Smooth muscle cell (in vitro differentiated cells): ENCODE measurements around the gene COPZ1. TPM values are rescaled to one million over a fixed set of nuclear protein-coding genes. Genes with fewer than 3 reads are reported as not detected.
"Not testable (repeated sequence)": the region's sequence is repeated elsewhere in the genome, so short reads cannot be mapped to it uniquely, and the experiment has no call there.

ENCODE experiments used
- DNase-seq: peaks from one replicate; lab custom pipeline; 2025; ENCODE audit not compliant: unreplicated experiment; lab: John Stamatoyannopoulos, UW
- H2AFZ ChIP-seq: fragments of 200-600 bp; sonication (generic); 2 replicates; pipeline ENCODE4 v1.6.0; 2016; ENCODE audit warnings: antibody characterized with exemption, low read depth, mild to moderate bottlenecking
- H3F3A ChIP-seq: fragments of 200-600 bp; sonication (generic); 2 replicates; pipeline ENCODE4 v1.6.0; 2017; ENCODE audit warnings: antibody characterized with exemption, low read depth
- H3K27ac ChIP-seq: fragments of 200-600 bp; sonication (generic); 2 replicates; pipeline ENCODE4 v1.5.1; 2016; ENCODE audit warnings: low read depth, mild to moderate bottlenecking
- H3K27me3 ChIP-seq: fragments of 200-600 bp; sonication (generic); 2 replicates; pipeline ENCODE4 v1.6.1; 2016; ENCODE audit warnings: low read depth, mild to moderate bottlenecking
- H3K36me3 ChIP-seq: fragments of 200-600 bp; sonication (generic); 2 replicates; pipeline ENCODE4 v1.5.1; 2016; ENCODE audit warnings: low read depth
- H3K4me1 ChIP-seq: fragments of 200-600 bp; sonication (generic); 2 replicates; pipeline ENCODE4 v1.5.1; 2016; ENCODE audit warnings: low read depth
- H3K4me2 ChIP-seq: fragments of 200-600 bp; sonication (generic); 2 replicates; pipeline ENCODE4 v1.6.0; 2016; ENCODE audit warnings: mild to moderate bottlenecking
- H3K4me3 ChIP-seq: fragments of 200-600 bp; sonication (generic); 2 replicates; pipeline ENCODE4 v1.5.1; 2016; ENCODE audit warnings: mild to moderate bottlenecking
- H3K79me2 ChIP-seq: fragments of 200-600 bp; sonication (generic); 2 replicates; pipeline ENCODE4 v1.6.0; 2016; ENCODE audit warnings: low read depth, mild to moderate bottlenecking
- H3K9ac ChIP-seq: fragments of 200-600 bp; sonication (generic); 2 replicates; pipeline ENCODE4 v1.6.0; 2016; ENCODE audit warnings: low read depth
- H3K9me3 ChIP-seq: fragments of 200-600 bp; sonication (generic); replicated peaks from 2 replicates; pipeline ENCODE4 v1.5.1; 2016; ENCODE audit warnings: low read depth
- H4K20me1 ChIP-seq: fragments of 200-600 bp; sonication (generic); 2 replicates; pipeline ENCODE4 v1.6.0; 2016; ENCODE audit warnings: low read depth
- CTCF ChIP-seq: fragments of 200-600 bp; sonication (generic); IDR thresholded peaks from 2 replicates; pipeline ENCODE4 v1.5.1; 2017; ENCODE audit warnings: borderline replicate concordance, mild to moderate bottlenecking, antibody characterized with exemption; ENCODE audit not compliant: insufficient read depth, poor library complexity, severe bottlenecking
- WGBS: methylation state at CpG from one replicate; pipeline ENCODE4 v1.1.7; 2016; ENCODE audit warnings: low lambda C conversion rate; 5-methylcytosine and 5-hydroxymethylcytosine counted together
- polyA plus RNA-seq: library from polyadenylated mRNA; unstranded; fragments of >200 nt; fragmentation: Nextera tagmentation; extraction: Ambion mirVana; gene quantifications from 2 replicates; pipeline ENCODE4 v1.2.1, GENCODE V29; 2016
- total RNA-seq: library from RNA; depleted of rRNA; stranded (reverse); fragments of >200 nt; gene quantifications from 2 replicates; pipeline ENCODE4 v1.2.3, GENCODE V29; 2014

Gene COPZ1
- total and polyA plus RNA-seq, 2 experiments from 2014 or later: 147 to 214 TPM

- 90% methylated on average over 5 of the region's 5 CpGs for WGBS
- H3F3A ChIP-seq: no peaks in the 10 kb centered on the region
- no peak overlapping the region for H2AFZ ChIP-seq
- H3K27ac ChIP-seq: no peak overlapping the region
- no peaks in the 10 kb centered on the region for H3K36me3 ChIP-seq
- no peak overlapping the region for H3K4me2 ChIP-seq
- H4K20me1 ChIP-seq: no peaks in the 10 kb centered on the region
- H3K79me2 ChIP-seq: peaks cover 13% of the 10 kb centered on the region
- peaks cover 7% of the 10 kb centered on the region for H3K4me1 ChIP-seq
- TF ChIP-seq CTCF: no peak
- no peaks in the 10 kb centered on the region for H3K9me3 ChIP-seq
- no peak overlapping the region for H3K9ac ChIP-seq
- DNase-seq: no peak
- no peaks in the 10 kb centered on the region for H3K27me3 ChIP-seq
- no peak overlapping the region for H3K4me3 ChIP-seq
These were observed 3.6 kb upstream of the COPZ1 start for GRCh38 chr12:54321363-54321762.

GRCh38 chr12:54325442-54326109, 645 bp downstream of the COPZ1 start:
- Histone ChIP-seq H4K20me1 (peaks cover 12% of the 10 kb centered on the region), H3K4me1 (peaks cover 14% of the 10 kb centered on the region), H3K4me3 (peak overlapping the region; percentile 80), H3K27ac (peak overlapping the region; percentile 88), H3K79me2 (peaks cover 53% of the 10 kb centered on the region), H3K4me2 (peak overlapping the region; percentile 97), H3K9ac (peak overlapping the region; percentile 98), H2AFZ (peak overlapping the region; percentile 65)
- H3K36me3 ChIP-seq, DNase-seq, H3K27me3 ChIP-seq, H3F3A ChIP-seq, H3K9me3 ChIP-seq: not testable (repeated sequence)
- 67% methylated on average over 22 of the region's 22 CpGs for WGBS

DNA sequence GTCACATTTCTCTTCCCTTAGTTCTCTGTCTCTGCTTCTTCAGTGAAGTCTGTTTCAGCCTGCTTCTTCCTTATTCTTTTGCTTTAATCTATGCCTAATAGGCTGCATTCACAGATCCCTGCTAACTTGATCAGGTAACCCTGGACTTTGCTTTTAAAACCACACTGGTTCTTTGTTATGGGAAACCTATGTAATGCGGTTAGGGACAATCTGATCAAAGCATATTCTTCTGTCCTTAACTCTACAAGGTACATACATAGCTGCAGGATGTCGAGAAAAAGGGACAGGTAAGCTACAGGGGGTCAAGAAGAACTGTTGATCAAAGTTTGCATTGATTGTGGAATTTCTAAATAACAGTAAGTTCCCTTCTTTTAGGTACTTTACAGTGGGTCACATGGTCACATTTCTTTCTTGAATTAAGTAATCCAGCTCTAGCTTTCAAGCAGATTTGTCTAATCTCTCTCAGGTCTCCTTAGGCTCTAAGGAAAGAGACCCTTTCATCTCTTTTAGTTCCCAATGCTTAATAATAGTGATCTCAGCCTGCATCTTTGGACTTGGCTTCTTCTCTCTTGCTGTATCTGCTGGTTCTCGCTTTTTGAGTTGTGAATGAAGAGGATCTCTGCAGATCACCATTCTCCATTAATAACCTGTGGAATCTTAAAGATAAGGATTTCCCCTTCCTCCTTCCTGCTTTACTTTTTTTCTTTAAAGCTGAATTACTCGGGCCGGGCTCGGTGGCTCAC, 3.8 kb downstream of the COPZ1 start:
- Histone ChIP-seq H3K79me2 (peaks cover 80% of the 10 kb centered on the region), H4K20me1 (peaks cover 42% of the 10 kb centered on the region), H3K9ac (no peak overlapping the region), H3K9me3 (no peaks in the 10 kb centered on the region), H2AFZ (no peak overlapping the region), H3K4me3 (no peak overlapping the region), H3K4me2 (no peak overlapping the region), H3K27me3 (no peaks in the 10 kb centered on the region), H3K4me1 (peaks cover 14% of the 10 kb centered on the region), H3F3A (no peaks in the 10 kb centered on the region), H3K27ac (no peak overlapping the region), H3K36me3 (no peaks in the 10 kb centered on the region)
- TF ChIP-seq CTCF: no peak
- 70% methylated on average over 6 of the region's 6 CpGs for WGBS
- DNase-seq: no peak

DNA sequence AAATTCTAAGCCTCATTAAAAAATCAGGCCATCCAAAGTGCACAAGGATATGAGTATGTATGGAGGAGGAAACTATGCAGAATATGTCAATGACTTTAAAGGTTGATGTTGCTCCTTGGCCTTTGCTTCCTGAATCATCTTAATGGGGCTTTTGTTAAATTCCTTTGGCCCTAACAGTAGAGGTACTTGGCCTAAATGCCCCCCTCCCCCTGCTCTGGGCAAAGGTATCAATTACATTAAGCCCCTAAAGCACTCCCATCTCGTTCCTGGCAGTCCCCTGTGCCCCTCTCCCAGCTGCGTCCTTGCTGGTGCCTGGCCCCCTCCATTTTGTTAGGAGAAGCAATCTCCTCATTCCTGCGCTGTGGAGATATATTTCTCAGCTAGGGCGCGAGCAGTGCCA, 4.8 kb downstream of the COPZ1 start:
- Histone ChIP-seq H3K4me3 (no peak overlapping the region), H3K27me3 (no peaks in the 10 kb centered on the region), H3K36me3 (no peaks in the 10 kb centered on the region), H4K20me1 (peaks cover 51% of the 10 kb centered on the region), H3K79me2 (peaks cover 90% of the 10 kb centered on the region), H2AFZ (no peak overlapping the region), H3K9me3 (no peaks in the 10 kb centered on the region), H3K4me2 (peak overlapping the region; percentile 30), H3K27ac (no peak overlapping the region), H3F3A (no peaks in the 10 kb centered on the region), H3K9ac (no peak overlapping the region), H3K4me1 (peaks cover 14% of the 10 kb centered on the region)
- no peak for TF ChIP-seq CTCF
- DNase-seq: no peak
- WGBS: 71% methylated on average over 5 of the region's 5 CpGs
